ENCODE results near the gene URI1.

URI1 gene

GRCh38 chr19:29974701-29975100 is 32.7 kb downstream of the URI1 start:
- H3K4me3 ChIP-seq (ENCODE audit: low read depth, low read length) = no peak overlapping the region
- no peak for TF ChIP-seq CTCF (IDR thresholded peaks at IDR 0.05; ENCODE audit: low read depth, low read length)

- TF ChIP-seq CTCF (IDR thresholded peaks at IDR 0.05; ENCODE audit: low read depth, low read length) = no peak
These were observed 34.3 kb downstream of the URI1 start for GRCh38 chr19:29976151-29976943.

GRCh38 chr19:29978080-29978479 is 36.0 kb downstream of the URI1 start:
- no peak overlapping the region for H3K4me3 ChIP-seq (ENCODE audit: low read depth, low read length)
- TF ChIP-seq CTCF (IDR thresholded peaks at IDR 0.05; ENCODE audit: low read depth, low read length) = no peak

More at GRCh38 chr19:29976151-29976943, 34.3 kb downstream of the URI1 start:
- H3K4me3 ChIP-seq (ENCODE audit: low read depth, low read length) = no peak overlapping the region

GRCh38 chr19:29983568-29983967 is 41.5 kb downstream of the URI1 start:
- no peak for TF ChIP-seq CTCF (IDR thresholded peaks at IDR 0.05; ENCODE audit: low read depth, low read length)
- no peak overlapping the region for H3K4me3 ChIP-seq (ENCODE audit: low read depth, low read length)

- no peak overlapping the region for H3K4me3 ChIP-seq (ENCODE audit: low read depth, low read length)
- TF ChIP-seq CTCF (IDR thresholded peaks at IDR 0.05; ENCODE audit: low read depth, low read length) = no peak
These were observed 43.2 kb downstream of the URI1 start for GRCh38 chr19:29985196-29985595.

- TF ChIP-seq CTCF (IDR thresholded peaks at IDR 0.05; ENCODE audit: low read depth, low read length) = no peak
- H3K4me3 ChIP-seq (ENCODE audit: low read depth, low read length) = no peak overlapping the region
These were observed 46.3 kb downstream of the URI1 start for GRCh38 chr19:29988351-29988750.

GRCh38 chr19:29992233-29992867 is 50.3 kb downstream of the URI1 start:
- TF ChIP-seq CTCF (IDR thresholded peaks at IDR 0.05; ENCODE audit: low read depth, low read length) = no peak
- no peak overlapping the region for H3K4me3 ChIP-seq (ENCODE audit: low read depth, low read length)

Data from WI38 (cell line).